Vagina (tissue), 2 donors: ENCODE results near the gene KCNH5. TPM values are rescaled to one million over a fixed set of nuclear protein-coding genes. Genes with fewer than 3 reads are reported as not detected.

Experiments
- DNase-seq, 2 donors: peaks; one replicate each; pipeline ENCODE4 v3.0.0-alpha.2; 2017; ENCODE audit errors: extremely low spot score in 2 of 2
- H3K27ac ChIP-seq: fragments of 200-600 bp; sonication (generic); one replicate; pipeline ENCODE4 v1.5.1; 2019
- H3K27me3 ChIP-seq: fragments of 200-600 bp; sonication (generic); one replicate; pipeline ENCODE4 v1.5.1; 2019
- H3K36me3 ChIP-seq, 2 donors: fragments of 200-600 bp; sonication (generic); one replicate each; pipeline ENCODE4 v1.5.1; 2017 to 2019
- H3K4me1 ChIP-seq: fragments of 200-600 bp; sonication (generic); one replicate; pipeline ENCODE4 v1.5.1; 2019
- H3K4me3 ChIP-seq, 2 donors: fragments of 200-600 bp; sonication (generic); 1 replicate in 1 of 2; 2 replicates in 1 of 2; pipeline ENCODE4 v1.5.1; 2016 to 2019
- H3K9me3 ChIP-seq: fragments of 200-600 bp; sonication (generic); one replicate; pipeline ENCODE4 v1.5.1; 2019
- POLR2A ChIP-seq, 2 donors: fragments of 450-650 bp; IDR thresholded peaks; one replicate each; pipeline ENCODE4 v1.6.1; 2017; ENCODE audit warnings: antibody characterized with exemption in 2 of 2, mild to moderate bottlenecking in 2 of 2, moderate library complexity in 2 of 2
- POLR2AphosphoS5 ChIP-seq, 2 donors: sonication (generic); formaldehyde crosslinking; IDR thresholded peaks; one replicate each; pipeline ENCODE4 v1.9.0; 2017; ENCODE audit warnings: antibody characterized with exemption in 2 of 2, mild to moderate bottlenecking in 2 of 2, low read depth in 1 of 2; ENCODE audit not compliant: insufficient read depth in 1 of 2
- intact Hi-C: fragments of 100-400 bp; cut with DNase I; formaldehyde crosslinking; loops from one replicate; pipeline ENCODE4 v1.15.1; 2023
- total RNA-seq: library from RNA; depleted of rRNA; stranded (reverse); fragments of >200 nt; gene quantifications from one replicate; pipeline ENCODE4 v1.2.3, GENCODE V29; 2016
- TF ChIP-seq, protein P1 (sequence below), 3 experiments: fragments of 450-650 bp in 2 of 3; fragments of 200-600 bp in 1 of 3; sonication (generic) in 1 of 3; IDR thresholded peaks; one replicate each; pipeline ENCODE4 v1.5.1; 2017 to 2019; ENCODE audit warnings: antibody characterized with exemption in 3 of 3, mild to moderate bottlenecking in 2 of 3, moderate library complexity in 2 of 3

The KCNH5 gene
- total RNA-seq, 1 donor from 2014 or later: 0.49 TPM

DNA sequence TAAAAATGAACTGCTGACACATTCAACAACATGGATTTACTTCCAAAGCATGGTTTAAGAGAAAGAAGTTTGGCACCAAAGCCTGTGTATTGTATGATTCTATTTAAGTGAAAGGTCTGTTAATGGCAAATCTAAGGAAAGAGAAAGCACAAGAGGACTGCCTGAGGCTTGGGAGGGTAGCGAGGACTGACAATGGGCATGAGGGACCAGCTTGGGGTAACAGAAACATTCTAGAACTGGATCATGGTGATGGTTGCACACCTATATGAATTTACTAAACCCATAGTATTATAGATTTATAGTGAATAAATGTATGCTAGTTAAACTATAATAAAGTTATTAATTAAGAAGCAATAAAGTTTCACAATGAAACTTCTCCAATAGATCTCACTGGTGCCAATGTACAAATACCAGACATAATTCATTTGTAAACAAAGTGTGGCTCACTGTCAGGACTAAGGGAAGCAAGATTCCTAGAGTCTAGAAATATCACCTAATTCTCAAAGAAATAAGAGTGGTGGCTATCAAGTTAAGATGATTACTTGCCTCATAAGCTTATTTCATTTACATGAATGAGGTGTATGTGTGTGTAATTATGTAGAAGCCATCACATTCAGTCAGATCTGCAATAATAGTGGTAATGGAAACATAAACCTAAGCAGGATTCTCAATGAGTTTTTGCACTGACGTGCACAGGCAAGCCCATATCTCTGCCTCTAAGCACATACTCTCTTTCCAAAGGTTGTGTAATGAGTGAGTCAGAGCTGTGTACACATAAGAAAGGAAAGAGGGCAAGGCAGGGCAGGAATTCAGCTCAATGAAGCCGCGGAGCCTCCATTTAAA, 353.4 kb downstream of the KCNH5 start:
- H3K4me3 ChIP-seq: no peak overlapping the region

DNA sequence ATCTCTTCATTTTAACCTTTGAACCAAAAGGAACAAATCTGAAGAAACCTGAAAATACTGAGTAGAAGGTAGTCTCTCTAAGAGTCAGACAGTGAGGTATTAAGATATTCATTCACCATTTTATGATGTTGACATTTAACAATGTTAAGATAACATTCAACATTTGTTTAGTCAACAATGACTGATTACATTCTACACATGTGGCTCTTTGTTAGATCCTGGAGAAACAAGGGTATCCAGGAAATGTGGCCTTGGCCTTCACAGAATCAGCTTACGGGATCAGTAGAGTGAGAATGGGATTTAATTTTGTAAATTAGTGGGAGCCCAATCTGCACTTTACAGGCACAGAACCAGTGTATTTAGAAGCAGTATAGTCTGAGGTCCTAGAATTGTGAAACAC, 355.5 kb downstream of the KCNH5 start:
- Histone ChIP-seq H3K27me3 (no peaks in the 10 kb centered on the region), H3K9me3 (no peaks in the 10 kb centered on the region), H3K36me3 (no peaks in the 10 kb centered on the region), H3K4me3 (no peak overlapping the region), H3K4me1 (peaks cover 9% of the 10 kb centered on the region), H3K27ac (no peak overlapping the region)
- DNase-seq: no peak
- TF ChIP-seq POLR2AphosphoS5 (IDR thresholded peaks at IDR 0.05; ENCODE audit: insufficient read depth in 1 of 2, low read depth in 1 of 2): no peak
- TF ChIP-seq, protein P1, sequence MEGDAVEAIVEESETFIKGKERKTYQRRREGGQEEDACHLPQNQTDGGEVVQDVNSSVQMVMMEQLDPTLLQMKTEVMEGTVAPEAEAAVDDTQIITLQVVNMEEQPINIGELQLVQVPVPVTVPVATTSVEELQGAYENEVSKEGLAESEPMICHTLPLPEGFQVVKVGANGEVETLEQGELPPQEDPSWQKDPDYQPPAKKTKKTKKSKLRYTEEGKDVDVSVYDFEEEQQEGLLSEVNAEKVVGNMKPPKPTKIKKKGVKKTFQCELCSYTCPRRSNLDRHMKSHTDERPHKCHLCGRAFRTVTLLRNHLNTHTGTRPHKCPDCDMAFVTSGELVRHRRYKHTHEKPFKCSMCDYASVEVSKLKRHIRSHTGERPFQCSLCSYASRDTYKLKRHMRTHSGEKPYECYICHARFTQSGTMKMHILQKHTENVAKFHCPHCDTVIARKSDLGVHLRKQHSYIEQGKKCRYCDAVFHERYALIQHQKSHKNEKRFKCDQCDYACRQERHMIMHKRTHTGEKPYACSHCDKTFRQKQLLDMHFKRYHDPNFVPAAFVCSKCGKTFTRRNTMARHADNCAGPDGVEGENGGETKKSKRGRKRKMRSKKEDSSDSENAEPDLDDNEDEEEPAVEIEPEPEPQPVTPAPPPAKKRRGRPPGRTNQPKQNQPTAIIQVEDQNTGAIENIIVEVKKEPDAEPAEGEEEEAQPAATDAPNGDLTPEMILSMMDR (IDR thresholded peaks at IDR 0.05): no peak
- no peak for TF ChIP-seq POLR2A (IDR thresholded peaks at IDR 0.05)
- intact Hi-C loops: no loop called here

More for the DNA sequence above, 353.4 kb downstream of the KCNH5 start:
- Histone ChIP-seq H3K9me3 (no peaks in the 10 kb centered on the region), H3K36me3 (no peaks in the 10 kb centered on the region), H3K27ac (peak overlapping the region; percentile 36), H3K4me1 (peaks cover 9% of the 10 kb centered on the region), H3K27me3 (no peaks in the 10 kb centered on the region)
- intact Hi-C loops: no loop called here
- no peak for DNase-seq
- peak in 1 of 2 donors; percentile 86 for TF ChIP-seq POLR2AphosphoS5 (IDR thresholded peaks at IDR 0.05; ENCODE audit: insufficient read depth in 1 of 2, low read depth in 1 of 2)
- TF ChIP-seq POLR2A (IDR thresholded peaks at IDR 0.05): no peak

DNA sequence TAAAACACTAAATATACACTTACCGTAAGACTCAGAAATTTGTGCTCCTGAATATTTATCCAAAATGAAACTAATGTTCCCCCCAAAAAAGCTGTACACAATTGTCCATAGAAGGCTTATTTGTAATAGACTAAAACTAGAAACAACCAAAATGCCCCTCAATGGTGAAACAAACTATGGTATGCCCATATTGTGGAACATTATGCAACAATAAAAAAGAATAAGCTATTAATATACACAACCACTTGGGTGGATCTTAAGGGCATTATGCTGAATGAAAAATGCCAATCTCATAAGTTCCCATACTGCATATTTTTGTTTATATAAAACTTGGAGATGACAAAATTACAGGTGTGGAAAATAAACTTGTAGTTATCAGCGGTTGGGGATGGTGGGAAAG, 357.4 kb downstream of the KCNH5 start:
- DNase-seq: no peak
- H3K27me3 ChIP-seq: no peaks in the 10 kb centered on the region
- no peak overlapping the region for H3K27ac ChIP-seq
- peaks cover 5% of the 10 kb centered on the region for H3K4me1 ChIP-seq
- no peaks in the 10 kb centered on the region for H3K9me3 ChIP-seq
- intact Hi-C loops: no loop called here
- no peak overlapping the region for H3K4me3 ChIP-seq
- TF ChIP-seq POLR2AphosphoS5 (IDR thresholded peaks at IDR 0.05; ENCODE audit: insufficient read depth in 1 of 2, low read depth in 1 of 2): no peak
- TF ChIP-seq, protein P1 (IDR thresholded peaks at IDR 0.05): no peak
- no peaks in the 10 kb centered on the region for H3K36me3 ChIP-seq

DNA sequence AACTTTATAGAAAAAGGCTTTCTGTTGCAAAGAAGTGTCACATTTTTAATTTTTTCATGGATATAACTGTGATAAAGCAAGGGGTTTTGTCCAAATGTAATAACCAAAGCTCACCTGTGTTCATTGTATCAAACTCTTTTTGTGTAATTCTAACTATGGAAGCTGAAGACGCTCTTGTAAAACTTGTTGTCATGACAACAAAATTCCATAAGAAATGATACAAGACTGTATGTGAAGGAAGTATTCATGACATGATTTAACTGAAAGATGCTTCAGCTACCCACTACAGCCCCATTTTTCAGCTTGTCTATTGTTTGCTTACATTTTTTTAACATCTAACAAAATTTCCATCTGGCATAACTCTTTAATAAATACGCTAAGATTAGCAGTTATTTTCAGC, 360.9 kb downstream of the KCNH5 start:
- Histone ChIP-seq H3K27me3 (no peaks in the 10 kb centered on the region), H3K36me3 (no peaks in the 10 kb centered on the region), H3K9me3 (no peaks in the 10 kb centered on the region), H3K4me3 (no peak overlapping the region), H3K27ac (no peak overlapping the region), H3K4me1 (no peaks in the 10 kb centered on the region)
- no peak for DNase-seq
- TF ChIP-seq POLR2A (IDR thresholded peaks at IDR 0.05) (no peak), POLR2AphosphoS5 (IDR thresholded peaks at IDR 0.05; ENCODE audit: insufficient read depth in 1 of 2, low read depth in 1 of 2) (no peak)
- TF ChIP-seq, protein P1 (IDR thresholded peaks at IDR 0.05): no peak
- intact Hi-C loops: no loop called here

DNA sequence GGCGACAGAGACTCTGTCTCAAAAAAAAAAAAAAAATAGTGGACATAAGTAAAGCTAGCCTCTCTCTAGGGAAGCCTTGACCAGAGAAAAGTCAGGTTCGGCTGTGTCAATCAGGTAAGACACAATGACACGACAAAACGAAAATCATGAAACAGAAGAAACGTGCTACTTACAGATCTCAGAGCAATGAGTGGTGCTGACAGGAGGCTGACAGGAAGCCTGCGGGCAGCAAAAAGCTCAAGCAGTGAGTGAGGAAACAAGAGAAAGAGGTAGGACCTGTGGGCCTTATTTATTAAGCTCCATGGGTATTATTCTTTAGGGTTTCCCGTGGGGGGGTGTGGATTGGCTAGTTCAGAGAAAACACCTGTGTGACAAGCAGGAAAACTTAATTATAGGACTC, 363.1 kb downstream of the KCNH5 start:
- no peak overlapping the region for H3K4me3 ChIP-seq
- TF ChIP-seq POLR2AphosphoS5 (IDR thresholded peaks at IDR 0.05; ENCODE audit: insufficient read depth in 1 of 2, low read depth in 1 of 2): no peak
- no peak for TF ChIP-seq POLR2A (IDR thresholded peaks at IDR 0.05)
- TF ChIP-seq, protein P1 (IDR thresholded peaks at IDR 0.05): no peak
- no peaks in the 10 kb centered on the region for H3K27me3 ChIP-seq

More for the DNA sequence above, 363.1 kb downstream of the KCNH5 start:
- peaks cover 5% of the 10 kb centered on the region for H3K4me1 ChIP-seq
- no peaks in the 10 kb centered on the region for H3K9me3 ChIP-seq
- H3K36me3 ChIP-seq: no peaks in the 10 kb centered on the region
- intact Hi-C loops: no loop called here
- DNase-seq: no peak
- H3K27ac ChIP-seq: no peak overlapping the region
